ENCODE results near the gene CASP8AP2.
"Not testable (repeated sequence)": the region's sequence is repeated elsewhere in the genome, so short reads cannot be mapped to it uniquely, and the experiment has no call there.

DNA sequence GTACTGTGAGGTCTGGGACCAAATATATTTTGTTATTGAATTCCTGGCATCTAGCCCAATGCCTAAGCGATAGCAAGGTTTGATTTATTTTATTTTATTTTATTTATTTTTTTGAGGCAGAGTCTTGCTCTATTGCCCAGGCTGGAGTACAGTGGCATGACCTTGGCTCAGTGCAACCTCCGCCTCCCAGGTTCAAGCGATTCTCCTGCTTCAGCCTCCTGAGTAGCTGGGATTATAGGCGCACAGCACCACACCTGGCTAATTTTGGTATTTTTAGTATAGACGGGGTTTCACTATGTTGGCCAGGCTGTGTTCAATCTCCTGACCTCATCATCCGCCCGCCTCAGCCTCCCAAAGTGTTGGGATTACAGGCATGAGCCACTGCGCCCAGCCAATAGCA, 62.9 kb downstream of the CASP8AP2 start:
- TF ChIP-seq, protein P1, sequence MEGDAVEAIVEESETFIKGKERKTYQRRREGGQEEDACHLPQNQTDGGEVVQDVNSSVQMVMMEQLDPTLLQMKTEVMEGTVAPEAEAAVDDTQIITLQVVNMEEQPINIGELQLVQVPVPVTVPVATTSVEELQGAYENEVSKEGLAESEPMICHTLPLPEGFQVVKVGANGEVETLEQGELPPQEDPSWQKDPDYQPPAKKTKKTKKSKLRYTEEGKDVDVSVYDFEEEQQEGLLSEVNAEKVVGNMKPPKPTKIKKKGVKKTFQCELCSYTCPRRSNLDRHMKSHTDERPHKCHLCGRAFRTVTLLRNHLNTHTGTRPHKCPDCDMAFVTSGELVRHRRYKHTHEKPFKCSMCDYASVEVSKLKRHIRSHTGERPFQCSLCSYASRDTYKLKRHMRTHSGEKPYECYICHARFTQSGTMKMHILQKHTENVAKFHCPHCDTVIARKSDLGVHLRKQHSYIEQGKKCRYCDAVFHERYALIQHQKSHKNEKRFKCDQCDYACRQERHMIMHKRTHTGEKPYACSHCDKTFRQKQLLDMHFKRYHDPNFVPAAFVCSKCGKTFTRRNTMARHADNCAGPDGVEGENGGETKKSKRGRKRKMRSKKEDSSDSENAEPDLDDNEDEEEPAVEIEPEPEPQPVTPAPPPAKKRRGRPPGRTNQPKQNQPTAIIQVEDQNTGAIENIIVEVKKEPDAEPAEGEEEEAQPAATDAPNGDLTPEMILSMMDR (IDR thresholded peaks at IDR 0.05 in 4 of 5, conservative IDR thresholded peaks at IDR 0.05 in 1 of 5), result not testable (repeated sequence)
- TF ChIP-seq POLR2A (IDR thresholded peaks at IDR 0.05), result not testable (repeated sequence)
